Activated B cell treated with CpG ODN at 0.5 μM for 24 hours (primary cell): Measurements from ENCODE around the gene BFSP1. TPM values are rescaled to one million over a fixed set of nuclear protein-coding genes. Genes with fewer than 3 reads are reported as not detected.

Source experiments
- ATAC-seq: fragments of 200-7000 bp; cut with Tn5 transposase; one replicate; pipeline ENCODE4 v1.10.0; 2021; ENCODE audit warnings: low read depth, mild to moderate bottlenecking, moderate library complexity
- CTCF ChIA-PET: fragments of 350-600 bp; sonication (Branson Sonifier 250); formaldehyde crosslinking; loops from one replicate; lab custom pipeline; 2021; ENCODE audit warnings: antibody characterized with exemption; lab: Charles Lee
- POLR2A ChIA-PET: fragments of 350-600 bp; sonication (Branson Sonifier 250); formaldehyde crosslinking; loops from one replicate; lab custom pipeline; 2021; ENCODE audit warnings: antibody characterized with exemption; lab: Charles Lee
- DNase-seq: peaks from one replicate; pipeline ENCODE4 v3.0.0; 2022
- H3K27ac Mint-ChIP-seq: one replicate; pipeline ENCODE4 v1.8.0; 2020; ENCODE audit warnings: mixed read lengths
- H3K27me3 Mint-ChIP-seq: one replicate; pipeline ENCODE4 v1.8.0; 2021; ENCODE audit warnings: mixed read lengths
- H3K36me3 Mint-ChIP-seq: one replicate; pipeline ENCODE4 v1.8.0; 2021; ENCODE audit warnings: low read depth, mixed read lengths
- H3K4me1 Mint-ChIP-seq: one replicate; pipeline ENCODE4 v1.8.0; 2021; ENCODE audit warnings: mixed read lengths
- H3K4me3 Mint-ChIP-seq: one replicate; pipeline ENCODE4 v1.8.0; 2020; ENCODE audit warnings: mild to moderate bottlenecking, mixed read lengths
- H3K9me3 Mint-ChIP-seq: one replicate; pipeline ENCODE4 v1.8.0; 2020; ENCODE audit warnings: mixed read lengths
- CTCF ChIP-seq: fragments of 200-600 bp; IDR thresholded peaks from one replicate; pipeline ENCODE4 v1.8.0; 2022; ENCODE audit warnings: antibody characterized with exemption, mild to moderate bottlenecking
- intact Hi-C: fragments of 100-400 bp; cut with micrococcal nuclease; formaldehyde crosslinking; loops from one replicate; pipeline ENCODE4 v1.15.1; 2024
- total RNA-seq: library from RNA; stranded (reverse); gene quantifications from 2 replicates; pipeline ENCODE4 v1.2.3, GENCODE V29; 2022

Gene BFSP1
- total RNA-seq, 1 donor from 2014 or later, result not detected

- Mint-ChIP-seq H3K27me3 (peaks cover 2% of the 10 kb centered on the region), H3K36me3 (no peaks in the 10 kb centered on the region), H3K4me3 (no peak overlapping the region), H3K9me3 (no peaks in the 10 kb centered on the region), H3K27ac (no peak overlapping the region), H3K4me1 (no peaks in the 10 kb centered on the region)
- intact Hi-C loops, result no loop called here
- ChIA-PET POLR2A (no interaction called here), CTCF (no interaction called here)
- ATAC-seq, result no peak
- DNase-seq, result no peak
- TF ChIP-seq CTCF, result no peak
Measured at GRCh38 chr20:17560344-17561074, 29.3 kb upstream of the BFSP1 start.

GRCh38 chr20:17559338-17559737 lies 28.2 kb upstream of the BFSP1 start:
- Mint-ChIP-seq H3K4me1 (no peaks in the 10 kb centered on the region), H3K27me3 (no peaks in the 10 kb centered on the region), H3K9me3 (no peaks in the 10 kb centered on the region), H3K36me3 (no peaks in the 10 kb centered on the region), H3K27ac (no peak overlapping the region), H3K4me3 (no peak overlapping the region)
- no peak for DNase-seq
- POLR2A ChIA-PET, result no interaction called here
- no peak for ATAC-seq
- intact Hi-C loops, result no loop called here
- CTCF ChIA-PET, result no interaction called here
- no peak for TF ChIP-seq CTCF

- Mint-ChIP-seq H3K27me3 (no peaks in the 10 kb centered on the region), H3K27ac (no peak overlapping the region), H3K36me3 (no peaks in the 10 kb centered on the region), H3K4me1 (no peaks in the 10 kb centered on the region), H3K9me3 (no peaks in the 10 kb centered on the region), H3K4me3 (no peak overlapping the region)
- ChIA-PET CTCF (no interaction called here), POLR2A (no interaction called here)
- no peak for TF ChIP-seq CTCF
- intact Hi-C loops, result no loop called here
- ATAC-seq (no peak), DNase-seq (no peak)
Measured at GRCh38 chr20:17558941-17559304, 27.7 kb upstream of the BFSP1 start.

- TF ChIP-seq CTCF, result no peak
- CTCF ChIA-PET, result no interaction called here
- no peaks in the 10 kb centered on the region for H3K4me1 Mint-ChIP-seq
- intact Hi-C loops, result no loop called here
- POLR2A ChIA-PET, result no interaction called here
- H3K27ac Mint-ChIP-seq, result no peak overlapping the region
- no peaks in the 10 kb centered on the region for H3K36me3 Mint-ChIP-seq
- H3K9me3 Mint-ChIP-seq, result no peaks in the 10 kb centered on the region
- H3K4me3 Mint-ChIP-seq, result no peak overlapping the region
- no peaks in the 10 kb centered on the region for H3K27me3 Mint-ChIP-seq
- DNase-seq (no peak), ATAC-seq (no peak)
Measured at GRCh38 chr20:17558154-17558940, 27.2 kb upstream of the BFSP1 start.

GRCh38 chr20:17557675-17558006 lies 26.5 kb upstream of the BFSP1 start:
- Mint-ChIP-seq H3K9me3 (no peaks in the 10 kb centered on the region), H3K4me3 (no peak overlapping the region), H3K27me3 (no peaks in the 10 kb centered on the region), H3K4me1 (no peaks in the 10 kb centered on the region), H3K36me3 (no peaks in the 10 kb centered on the region), H3K27ac (no peak overlapping the region)
- POLR2A ChIA-PET, result no interaction called here
- no peak for DNase-seq
- CTCF ChIA-PET, result no interaction called here
- ATAC-seq, result no peak
- TF ChIP-seq CTCF, result no peak
- intact Hi-C loops, result no loop called here
